ENCODE data around the gene CDH8.

Gene CDH8

DNA sequence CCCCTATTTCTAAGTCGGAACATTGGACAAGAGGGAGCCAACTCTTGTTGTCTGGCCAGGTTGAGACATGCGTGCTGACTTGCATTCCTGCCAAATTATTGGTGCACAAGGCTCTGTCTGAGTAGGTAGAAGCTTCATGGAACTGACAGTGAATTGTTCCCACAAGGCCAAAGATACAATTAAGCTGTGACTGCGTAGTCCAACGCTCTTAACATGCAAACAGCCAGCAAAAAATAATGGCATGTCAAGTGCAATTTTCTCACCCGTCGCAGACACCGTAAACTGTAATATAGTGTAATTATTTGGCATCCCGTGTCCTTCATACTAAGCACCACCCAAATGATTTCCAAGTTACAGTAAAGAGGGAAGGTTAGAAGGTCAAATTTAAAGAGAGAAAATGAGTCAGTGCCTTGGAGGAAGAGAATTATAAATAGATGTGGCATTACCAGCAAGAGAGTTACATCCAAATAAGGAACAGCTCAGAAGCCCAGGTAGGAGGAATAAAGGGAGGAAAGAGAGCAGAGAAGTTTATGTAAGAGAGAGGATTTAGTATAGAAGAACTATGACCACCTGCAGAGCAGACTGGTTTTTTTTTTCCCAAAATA is 21.8 kb downstream of the CDH8 start:
- no peak for TF ChIP-seq ZNF274 (IDR thresholded peaks at IDR 0.05; ENCODE audit: low read depth, low read length)
- no peak overlapping the region for H3K4me3 ChIP-seq (ENCODE audit: low read length)

DNA sequence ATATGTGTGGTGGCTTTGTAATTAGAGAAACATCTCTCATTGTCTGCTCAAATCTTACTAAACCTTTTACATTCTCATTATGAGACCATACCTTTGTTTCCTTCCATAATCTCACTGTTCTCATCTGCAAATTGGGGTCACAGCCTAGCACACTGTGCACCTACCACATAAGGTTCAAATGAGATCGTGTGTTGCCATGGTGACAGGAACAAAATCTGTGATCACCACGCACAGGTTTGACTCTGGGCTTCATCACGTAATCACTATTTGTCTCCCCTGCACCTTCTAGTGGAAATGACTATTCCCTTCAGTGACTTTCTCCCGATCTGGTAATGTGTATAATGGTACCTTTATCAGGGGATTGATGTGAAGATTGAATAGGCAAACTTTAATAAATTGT is 26.1 kb downstream of the CDH8 start:
- no peak for TF ChIP-seq ZNF274 (IDR thresholded peaks at IDR 0.05; ENCODE audit: low read depth, low read length)
- no peak overlapping the region for H3K4me3 ChIP-seq (ENCODE audit: low read length)

DNA sequence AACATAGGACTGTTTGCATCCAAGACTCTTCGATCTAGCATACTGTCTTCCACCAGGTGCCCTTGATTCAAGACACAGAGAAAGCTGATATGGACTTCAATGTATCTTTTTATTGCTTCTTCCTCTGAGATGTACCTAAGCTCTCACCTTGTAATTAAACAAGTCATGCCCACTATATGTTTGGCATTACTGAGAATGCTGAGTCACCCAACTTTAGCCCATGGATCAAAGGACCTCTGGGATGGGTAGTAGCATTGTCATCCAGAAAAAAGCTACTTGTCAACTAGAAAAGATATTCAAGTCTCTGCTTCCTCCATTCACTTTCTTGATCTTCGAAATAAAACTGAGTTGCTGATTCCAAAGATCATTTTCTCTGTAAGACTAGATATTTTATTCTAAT is 37.8 kb downstream of the CDH8 start:
- no peak for TF ChIP-seq ZNF274 (IDR thresholded peaks at IDR 0.05; ENCODE audit: low read depth, low read length)

DNA sequence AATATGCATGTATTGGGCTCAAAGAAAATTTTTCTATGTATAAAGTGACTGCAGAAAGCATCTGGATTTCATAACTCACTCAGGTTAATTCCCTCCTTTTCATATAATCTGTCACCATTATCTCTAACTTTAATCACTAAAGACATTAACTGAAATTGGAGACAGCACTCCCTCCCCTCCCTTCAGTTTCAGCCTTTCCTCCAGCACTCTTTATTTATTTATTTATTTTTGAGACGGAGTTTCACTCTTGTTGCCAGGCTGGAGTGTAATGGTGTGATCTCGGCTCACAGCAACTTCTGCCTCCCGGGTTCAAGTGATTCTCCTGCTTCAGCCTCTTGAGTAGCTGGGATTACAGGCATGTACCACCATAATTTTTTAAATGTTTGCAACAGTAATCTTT is 43.1 kb downstream of the CDH8 start:
- TF ChIP-seq ZNF274 (IDR thresholded peaks at IDR 0.05; ENCODE audit: low read depth, low read length), result no peak
- no peak overlapping the region for H3K4me3 ChIP-seq (ENCODE audit: low read length)

More for the DNA sequence above, 37.8 kb downstream of the CDH8 start:
- no peak overlapping the region for H3K4me3 ChIP-seq (ENCODE audit: low read length)

DNA sequence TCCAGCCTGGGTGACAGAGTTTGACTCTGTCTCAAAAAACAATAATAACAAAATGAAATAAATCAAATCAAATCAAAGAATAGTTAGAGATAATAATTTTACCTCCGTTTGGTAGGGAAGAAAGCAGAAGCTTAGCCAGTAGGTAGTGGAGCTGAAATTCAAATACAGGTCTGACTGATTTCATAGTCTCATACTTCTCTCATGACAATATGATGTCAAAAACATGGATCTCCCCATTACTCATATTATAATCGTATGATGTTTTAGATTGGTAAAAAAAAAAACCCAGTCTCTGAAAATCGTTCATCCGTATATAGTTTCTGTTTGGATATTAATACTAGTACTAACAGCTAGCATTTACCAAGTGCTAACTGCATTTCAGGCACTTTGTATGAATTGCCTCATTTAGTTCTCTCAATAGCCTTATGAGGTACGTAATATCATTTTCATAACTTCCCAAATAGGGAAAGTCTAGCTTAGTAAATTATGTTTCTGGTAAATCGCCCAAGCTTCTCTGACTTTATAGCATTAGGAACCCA is 48.7 kb downstream of the CDH8 start:
- H3K4me3 ChIP-seq (ENCODE audit: low read length), result no peak overlapping the region
- TF ChIP-seq ZNF274 (IDR thresholded peaks at IDR 0.05; ENCODE audit: low read depth, low read length), result no peak

DNA sequence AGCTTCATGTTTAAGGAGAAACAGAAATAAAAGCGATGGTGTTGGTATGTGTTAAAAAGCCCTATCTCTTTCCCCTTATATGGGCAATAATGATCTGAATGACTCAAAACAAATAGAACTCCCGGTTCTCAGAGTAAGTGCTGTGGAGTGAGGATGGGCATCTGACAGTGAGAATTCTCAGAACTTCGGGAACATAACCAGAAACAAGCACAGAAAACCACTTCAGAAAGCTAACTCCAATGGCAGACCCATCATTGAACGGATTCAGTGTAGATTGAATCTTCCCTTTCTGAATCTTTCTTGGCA is 67.2 kb downstream of the CDH8 start:
- H3K4me3 ChIP-seq (ENCODE audit: low read length), result no peak overlapping the region
- no peak for TF ChIP-seq ZNF274 (IDR thresholded peaks at IDR 0.05; ENCODE audit: low read depth, low read length)

DNA sequence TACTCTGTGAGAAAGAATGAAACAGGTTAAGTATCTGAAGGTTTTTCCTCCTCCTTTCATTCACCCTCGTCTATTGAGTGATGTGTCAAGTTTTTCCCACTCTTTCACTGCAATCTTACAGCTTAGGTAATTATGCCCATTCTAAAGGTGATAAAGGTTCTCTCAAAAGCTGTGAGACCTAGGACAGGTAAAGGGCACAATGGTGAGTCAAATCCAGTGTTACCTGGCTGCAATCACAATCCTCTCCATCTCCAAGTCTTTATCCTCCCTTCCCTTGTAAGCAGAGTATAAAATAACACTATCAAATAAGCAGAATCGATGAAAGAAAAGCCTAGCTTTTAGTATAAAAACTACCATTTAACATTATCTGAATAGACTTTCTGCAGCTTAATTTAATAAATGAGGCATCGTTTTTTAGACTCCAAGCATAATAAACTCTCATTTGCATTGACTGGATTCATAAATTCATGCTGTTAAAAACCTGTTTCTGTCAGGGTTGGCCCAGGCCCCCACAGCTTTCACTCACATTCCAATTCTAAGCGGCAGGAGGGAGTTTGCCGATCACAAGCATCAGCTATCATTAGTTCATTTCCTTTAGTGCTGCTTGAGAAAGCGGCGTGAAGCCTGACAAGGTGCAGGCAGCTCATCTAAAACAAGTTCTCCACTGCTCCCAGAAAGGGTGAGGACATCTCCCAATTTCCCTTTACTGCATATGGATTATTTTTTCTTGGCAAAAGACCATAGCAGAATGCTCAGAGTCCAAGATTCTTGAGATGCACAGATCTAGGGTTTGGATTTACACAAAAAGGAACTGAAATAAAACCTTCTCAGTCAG is 67.8 kb downstream of the CDH8 start:
- TF ChIP-seq ZNF274 (IDR thresholded peaks at IDR 0.05; ENCODE audit: low read depth, low read length), result no peak
- no peak overlapping the region for H3K4me3 ChIP-seq (ENCODE audit: low read length)

DNA sequence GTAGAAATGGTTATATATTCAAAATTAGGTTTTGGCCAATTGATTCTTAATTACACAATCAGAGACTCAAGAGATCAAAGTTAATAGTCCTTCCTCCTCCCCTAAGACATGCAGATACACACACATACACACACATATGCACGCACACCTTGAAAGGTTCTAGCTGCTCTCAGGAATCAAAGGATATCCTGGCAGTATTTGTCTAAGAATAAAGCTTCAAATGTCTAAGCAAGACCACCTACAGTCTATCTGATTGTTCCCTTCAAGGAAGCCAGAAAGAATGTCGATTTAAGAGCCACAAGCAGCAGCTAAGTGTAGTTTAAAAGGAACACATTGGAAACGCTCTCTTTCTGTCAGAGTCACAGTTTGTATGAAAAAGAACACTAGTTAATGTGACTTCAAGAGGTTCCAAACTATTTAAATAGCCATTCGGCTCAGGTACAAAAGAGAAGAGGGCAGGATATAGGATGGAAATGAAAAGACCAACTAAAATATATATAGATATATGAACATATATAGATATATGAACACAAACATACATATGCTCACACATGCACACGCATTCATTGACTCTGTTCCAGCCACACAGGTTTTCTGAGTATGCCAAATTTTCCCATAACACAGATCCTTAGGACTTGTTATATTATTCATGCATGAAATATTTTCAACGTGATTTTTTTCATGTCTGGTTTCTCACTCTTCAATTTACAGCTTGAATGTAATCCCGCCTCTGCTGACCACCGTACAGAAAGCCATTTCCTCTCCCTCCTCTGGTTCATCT is 79.0 kb downstream of the CDH8 start:
- TF ChIP-seq ZNF274 (IDR thresholded peaks at IDR 0.05; ENCODE audit: low read depth, low read length), result no peak
- no peak overlapping the region for H3K4me3 ChIP-seq (ENCODE audit: low read length)

DNA sequence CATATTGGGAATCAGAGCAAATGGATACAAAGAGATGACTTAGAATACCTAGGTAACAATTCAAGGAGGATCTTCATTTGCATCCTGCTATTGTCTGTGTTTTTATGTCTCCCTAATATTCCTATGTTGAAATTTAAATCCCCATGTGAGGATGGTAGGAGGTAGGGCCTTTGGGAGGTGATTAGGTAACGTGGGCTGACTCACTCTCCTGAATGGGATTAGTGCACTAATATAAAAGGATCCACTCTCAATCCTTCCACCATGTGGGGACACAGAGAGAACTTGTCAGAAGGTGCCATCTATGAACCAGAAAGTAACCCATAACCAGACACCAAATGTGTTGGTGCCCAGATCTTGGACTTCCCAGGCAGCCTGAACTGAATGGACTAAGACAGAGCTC is 83.4 kb downstream of the CDH8 start:
- TF ChIP-seq ZNF274 (IDR thresholded peaks at IDR 0.05; ENCODE audit: low read depth, low read length), result no peak
- no peak overlapping the region for H3K4me3 ChIP-seq (ENCODE audit: low read length)

DNA sequence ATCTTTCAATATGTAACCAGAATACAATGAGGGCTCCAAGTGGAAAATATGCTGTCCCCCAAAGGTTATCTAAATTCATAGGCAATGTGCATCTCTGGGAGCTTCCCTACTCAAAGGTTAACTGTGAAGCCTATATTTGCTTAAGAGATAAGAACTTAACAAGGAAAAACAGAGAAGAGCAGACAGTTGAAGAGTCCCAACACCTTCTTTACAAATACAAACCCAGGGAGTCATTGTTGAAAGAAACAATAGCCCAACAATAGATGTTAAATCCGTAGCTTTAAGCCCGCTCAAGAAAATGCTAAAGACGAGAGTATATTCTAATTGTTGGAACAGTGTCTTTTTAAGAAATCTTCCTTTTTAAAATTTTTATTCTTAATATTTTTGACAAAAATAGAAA is 87.8 kb downstream of the CDH8 start:
- H3K4me3 ChIP-seq (ENCODE audit: low read length), result no peak overlapping the region
- TF ChIP-seq ZNF274 (IDR thresholded peaks at IDR 0.05; ENCODE audit: low read depth, low read length), result no peak

DNA sequence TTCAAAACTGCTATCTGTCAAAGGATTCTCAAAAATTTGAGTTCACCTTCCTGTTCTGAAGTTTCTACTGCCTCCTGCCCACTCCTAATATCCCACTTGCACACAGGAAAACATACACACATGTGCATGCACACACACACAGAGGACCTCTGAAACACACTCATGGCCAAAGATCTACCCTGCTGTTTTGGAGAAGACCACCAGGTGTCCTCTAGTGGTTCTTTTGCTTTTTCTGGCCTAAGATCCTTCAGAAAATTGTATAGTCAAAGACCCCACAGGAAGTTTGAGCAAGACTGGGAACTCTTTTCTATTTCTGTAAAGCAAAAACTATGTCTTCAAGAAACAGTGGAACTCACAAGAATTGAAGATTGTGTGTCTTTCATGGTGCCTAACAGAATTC is 90.2 kb downstream of the CDH8 start:
- no peak for TF ChIP-seq ZNF274 (IDR thresholded peaks at IDR 0.05; ENCODE audit: low read depth, low read length)
- no peak overlapping the region for H3K4me3 ChIP-seq (ENCODE audit: low read length)

DNA sequence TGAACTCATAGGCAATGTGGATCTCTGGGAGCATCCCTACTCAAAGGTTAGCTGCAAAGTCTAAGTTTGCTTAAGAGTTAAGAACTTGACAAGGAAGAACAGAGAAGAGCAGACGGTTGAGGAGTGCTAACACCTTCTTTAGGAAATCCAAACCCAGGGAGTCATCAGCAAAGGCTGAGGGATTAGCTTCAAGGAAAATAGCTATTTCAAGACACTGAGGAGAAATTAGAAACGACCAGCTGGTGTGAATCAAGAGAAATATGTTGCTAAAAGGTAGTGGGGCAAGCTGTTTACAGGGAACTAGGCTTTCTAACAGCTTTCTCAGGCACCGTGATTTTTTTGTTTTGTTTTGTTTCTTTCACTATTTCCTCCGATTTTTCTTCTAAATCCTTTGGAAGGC is 90.7 kb downstream of the CDH8 start:
- no peak overlapping the region for H3K4me3 ChIP-seq (ENCODE audit: low read length)
- TF ChIP-seq ZNF274 (IDR thresholded peaks at IDR 0.05; ENCODE audit: low read depth, low read length), result no peak

DNA sequence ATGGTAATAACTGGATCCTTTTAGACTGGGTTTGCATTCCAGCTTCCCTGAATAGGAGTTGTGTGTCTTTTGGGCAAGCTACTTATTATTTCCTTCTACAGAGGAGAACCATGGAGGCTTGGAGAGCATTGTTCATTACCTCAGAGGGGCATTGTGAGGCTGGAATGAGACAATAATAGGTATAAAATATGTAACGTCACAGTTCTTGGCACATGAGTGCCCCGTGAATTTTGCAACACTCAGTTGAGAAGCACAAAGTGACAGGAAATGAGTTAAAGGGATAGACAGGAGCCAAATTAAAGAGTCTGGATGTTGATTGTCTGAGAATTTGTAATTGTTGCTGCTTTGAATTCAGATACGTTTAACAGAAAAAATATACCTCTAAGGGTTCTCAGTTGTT is 92.2 kb downstream of the CDH8 start:
- no peak for TF ChIP-seq ZNF274 (IDR thresholded peaks at IDR 0.05; ENCODE audit: low read depth, low read length)
- no peak overlapping the region for H3K4me3 ChIP-seq (ENCODE audit: low read length)

DNA sequence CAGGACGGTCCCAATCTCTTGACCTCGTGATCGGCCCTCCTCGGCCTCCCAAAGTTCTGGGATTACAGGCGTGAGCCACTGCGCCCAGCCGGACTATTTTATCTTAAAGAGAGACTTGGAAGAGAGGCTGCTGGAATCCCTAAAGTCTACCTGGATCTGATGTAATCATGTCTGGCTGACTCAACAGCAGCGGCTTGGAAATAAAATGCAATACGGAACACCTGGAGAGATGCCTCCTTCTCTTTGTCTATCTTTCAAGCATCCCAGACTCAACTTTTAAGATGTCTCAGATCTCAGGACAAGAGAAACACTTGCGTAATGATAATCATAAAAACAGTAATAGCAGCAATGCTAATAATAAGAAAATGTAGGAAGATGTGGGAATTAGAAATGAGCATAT is 95.6 kb downstream of the CDH8 start:
- H3K4me3 ChIP-seq (ENCODE audit: low read length), result no peak overlapping the region
- no peak for TF ChIP-seq ZNF274 (IDR thresholded peaks at IDR 0.05; ENCODE audit: low read depth, low read length)

DNA sequence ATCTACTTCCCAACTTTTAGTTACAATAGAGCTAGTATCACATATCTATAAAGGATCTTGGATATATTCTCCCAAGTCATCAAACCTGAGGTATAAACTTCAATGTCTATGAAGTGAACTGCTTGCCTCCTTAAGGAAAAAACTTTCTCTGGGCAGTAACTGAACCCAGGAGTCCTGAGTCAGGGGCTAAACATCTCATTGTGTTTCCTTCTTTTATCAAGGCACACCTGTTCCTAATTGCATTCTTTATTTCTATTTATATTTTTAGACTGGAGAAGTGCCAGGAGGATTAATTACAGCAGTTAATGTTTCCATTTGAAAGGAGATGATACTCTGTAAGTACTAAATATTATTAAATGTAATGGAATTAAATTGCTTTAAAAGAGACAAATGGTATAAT is 98.6 kb downstream of the CDH8 start:
- no peak overlapping the region for H3K4me3 ChIP-seq (ENCODE audit: low read length)
- TF ChIP-seq ZNF274 (IDR thresholded peaks at IDR 0.05; ENCODE audit: low read depth, low read length), result no peak
